Kidney (tissue), 14 donors: ENCODE measurements around the gene KIF23. TPM values are rescaled to one million over a fixed set of nuclear protein-coding genes. Genes with fewer than 3 reads are reported as not detected.

Experiments
- DNase-seq, 5 donors: peaks; one replicate each; pipeline ENCODE4 v3.0.0-alpha.2; 2013 to 2020
- FAIRE-seq: peaks from 2 replicates; lab custom pipeline; 2012; peaks lifted over from hg19 to GRCh38; lab: Jason Lieb, UNC
- H3K27ac ChIP-seq, 2 donors: one replicate each; pipeline ENCODE4 v1.7.0; 2013; ENCODE audit warnings: low read depth in 2 of 2, low read length in 2 of 2, inconsistent platforms in 1 of 2
- H3K27me3 ChIP-seq: one replicate; pipeline ENCODE4 v1.7.1; 2013; ENCODE audit warnings: low read length, inconsistent platforms; ENCODE audit not compliant: control insufficient read depth, insufficient read depth
- H3K36me3 ChIP-seq, 3 donors: one replicate each; pipeline versions ENCODE4 v1.7.0 to v1.7.1; 2013; ENCODE audit warnings: low read length in 3 of 3, control low read depth in 1 of 3, inconsistent platforms in 1 of 3; ENCODE audit not compliant: insufficient read depth in 3 of 3, control insufficient read depth in 2 of 3
- H3K4me1 ChIP-seq, 3 donors: one replicate each; pipeline versions ENCODE4 v1.7.0 to v1.7.1; 2013; ENCODE audit warnings: low read length in 3 of 3, inconsistent platforms in 1 of 3, low read depth in 1 of 3; ENCODE audit not compliant: control insufficient read depth in 2 of 3, insufficient read depth in 2 of 3
- H3K4me3 ChIP-seq, 3 donors: one replicate each; pipeline versions ENCODE4 v1.7.0 to v1.8.1; 2013; ENCODE audit warnings: low read length in 3 of 3, control low read depth in 1 of 3, inconsistent platforms in 1 of 3
- H3K9ac ChIP-seq, 3 donors: one replicate each; pipeline versions ENCODE4 v1.7.0 to v1.7.1; 2013; ENCODE audit warnings: low read length in 3 of 3, control low read depth in 1 of 3, inconsistent platforms in 1 of 3
- H3K9me3 ChIP-seq, 3 donors: one replicate each; pipeline versions ENCODE4 v1.7.0 to v1.7.1; 2013; ENCODE audit warnings: low read length in 3 of 3, control low read depth in 1 of 3, inconsistent platforms in 1 of 3; ENCODE audit not compliant: control insufficient read depth in 2 of 3, insufficient read depth in 1 of 3
- intact Hi-C: fragments of 100-400 bp; cut with DNase I; formaldehyde crosslinking; loops from one replicate; pipeline ENCODE4 v1.11.1; 2022
- polyA plus RNA-seq: library from polyadenylated mRNA; stranded (reverse); fragments of 350-450 nt; fragmentation: Illumina TruSeq; extraction: RNeasy Lipid Tissue Mini Kit (QIAGEN cat#74804); gene quantifications from one replicate; pipeline ENCODE4 v1.2.3, GENCODE V29; 2014; ENCODE audit warnings: low read depth, low replicate concordance; ENCODE audit not compliant: insufficient read depth
- total RNA-seq: library from RNA; stranded (reverse); fragmentation: NEBNext Ultra II Directional; extraction: Animal tissue kit (Norgen Biotek cat#: 25700); gene quantifications from one replicate; pipeline ENCODE4 v1.2.1, GENCODE V29; 2021
- TF ChIP-seq, protein P1 (sequence below): IDR thresholded peaks from 3 replicates; pipeline ENCODE4 v1.5.1; 2012; ENCODE audit warnings: mild to moderate bottlenecking, moderate library complexity, borderline replicate concordance; ENCODE audit not compliant: insufficient read depth; ENCODE audit errors: extremely low read depth
- donor health status: control.
- donor health status: control.
- donor health status: control.
- donor health status: control.
- donor health status: control.
- donor health status: DM: yes; HTN: yes; CAD: no.
- donor health status: Normal renal cell carcinoma (clear cell type).

KIF23 gene
- total and polyA plus RNA-seq, 2 donors from 2014 or later = 2.5 to 3.6 TPM

GRCh38 chr15:69394556-69395282, 19.4 kb upstream of the KIF23 start:
- intact Hi-C loops = loop anchor here (10.0 kb wide), 1 partner anchor 340 kb away; no protein-coding TSS in a partner anchor
- H3K9me3 ChIP-seq = no peaks in the 10 kb centered on the region
- peaks cover 0 to 28% (median 11%) of the 10 kb centered on the region in 3 donors for H3K36me3 ChIP-seq
- no peak overlapping the region for H3K4me3 ChIP-seq
- no peaks in the 10 kb centered on the region for H3K27me3 ChIP-seq
- peak; percentile 89 to 92 (median 89) for DNase-seq
- peaks cover 0 to 22% (median 22%) of the 10 kb centered on the region in 3 donors for H3K4me1 ChIP-seq
- H3K27ac ChIP-seq = peak overlapping the region in 1 of 2 donors; percentile 49
- no peak for FAIRE-seq
- no peak overlapping the region for H3K9ac ChIP-seq
- TF ChIP-seq, protein P1, sequence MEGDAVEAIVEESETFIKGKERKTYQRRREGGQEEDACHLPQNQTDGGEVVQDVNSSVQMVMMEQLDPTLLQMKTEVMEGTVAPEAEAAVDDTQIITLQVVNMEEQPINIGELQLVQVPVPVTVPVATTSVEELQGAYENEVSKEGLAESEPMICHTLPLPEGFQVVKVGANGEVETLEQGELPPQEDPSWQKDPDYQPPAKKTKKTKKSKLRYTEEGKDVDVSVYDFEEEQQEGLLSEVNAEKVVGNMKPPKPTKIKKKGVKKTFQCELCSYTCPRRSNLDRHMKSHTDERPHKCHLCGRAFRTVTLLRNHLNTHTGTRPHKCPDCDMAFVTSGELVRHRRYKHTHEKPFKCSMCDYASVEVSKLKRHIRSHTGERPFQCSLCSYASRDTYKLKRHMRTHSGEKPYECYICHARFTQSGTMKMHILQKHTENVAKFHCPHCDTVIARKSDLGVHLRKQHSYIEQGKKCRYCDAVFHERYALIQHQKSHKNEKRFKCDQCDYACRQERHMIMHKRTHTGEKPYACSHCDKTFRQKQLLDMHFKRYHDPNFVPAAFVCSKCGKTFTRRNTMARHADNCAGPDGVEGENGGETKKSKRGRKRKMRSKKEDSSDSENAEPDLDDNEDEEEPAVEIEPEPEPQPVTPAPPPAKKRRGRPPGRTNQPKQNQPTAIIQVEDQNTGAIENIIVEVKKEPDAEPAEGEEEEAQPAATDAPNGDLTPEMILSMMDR = peak; percentile 97

- Histone ChIP-seq H3K36me3 (peaks cover 0 to 35% (median 15%) of the 10 kb centered on the region in 3 donors), H3K27me3 (no peaks in the 10 kb centered on the region), H3K9me3 (no peaks in the 10 kb centered on the region), H3K27ac (no peak overlapping the region), H3K9ac (no peak overlapping the region), H3K4me1 (peaks cover 0 to 22% (median 22%) of the 10 kb centered on the region in 3 donors), H3K4me3 (no peak overlapping the region)
- FAIRE-seq = no peak
- intact Hi-C loops = loop anchor here (10.0 kb wide), 1 partner anchor 341 kb away; no protein-coding TSS in a partner anchor
- TF ChIP-seq, protein P1 = no peak
- DNase-seq = no peak
Measured at GRCh38 chr15:69395460-69395859, 18.7 kb upstream of the KIF23 start.

GRCh38 chr15:69395991-69396390, 18.2 kb upstream of the KIF23 start:
- intact Hi-C loops = loop anchor here (10.0 kb wide), 1 partner anchor 341 kb away; no protein-coding TSS in a partner anchor
- no peak for FAIRE-seq
- TF ChIP-seq, protein P1 = no peak

More at GRCh38 chr15:69395991-69396390, 18.2 kb upstream of the KIF23 start:
- Histone ChIP-seq H3K4me1 (peaks cover 0 to 22% (median 22%) of the 10 kb centered on the region in 3 donors), H3K9ac (no peak overlapping the region), H3K4me3 (no peak overlapping the region), H3K36me3 (peaks cover 0 to 37% (median 15%) of the 10 kb centered on the region in 3 donors), H3K27me3 (no peaks in the 10 kb centered on the region), H3K9me3 (no peaks in the 10 kb centered on the region), H3K27ac (no peak overlapping the region)
- no peak for DNase-seq
